BJ (cell line): Measurements from ENCODE around the gene C5orf52. TPM values are rescaled to one million over a fixed set of nuclear protein-coding genes. Genes with fewer than 3 reads are reported as not detected.
A peak's percentile ranks its signal among the peaks of the same experiment; 100 is the strongest.
"Not testable (repeated sequence)": the region's sequence is repeated elsewhere in the genome, so short reads cannot be mapped to it uniquely, and the experiment has no call there.

Source experiments
- CTCF ChIA-PET: fragments of 350-600 bp; formaldehyde crosslinking; extraction: SDS; loops from one replicate; lab custom pipeline; 2021; ENCODE audit warnings: antibody characterized with exemption, inconsistent platforms; lab: Yijun Ruan, JAX
- POLR2A ChIA-PET: fragments of 300-600 bp; sonication (Branson Sonifier 250); formaldehyde crosslinking; extraction: SDS; loops from one replicate; lab custom pipeline; 2021; ENCODE audit warnings: antibody characterized with exemption; lab: Charles Lee
- DNase-seq: peaks from one replicate; pipeline ENCODE4 v3.0.0-alpha.2; 2011; ENCODE audit warnings: low read depth
- H3K27me3 ChIP-seq: 2 replicates; pipeline ENCODE4 v1.6.0; 2011; ENCODE audit warnings: low read length; ENCODE audit not compliant: control insufficient read depth, insufficient read depth
- H3K36me3 ChIP-seq: 2 replicates; pipeline ENCODE4 v1.5.1; 2011; ENCODE audit warnings: low read length; ENCODE audit not compliant: control insufficient read depth, insufficient read depth
- H3K4me3 ChIP-seq: 2 replicates; pipeline ENCODE4 v1.5.1; 2011; ENCODE audit warnings: low read depth, mild to moderate bottlenecking, control low read depth, low read length
- CTCF ChIP-seq: IDR thresholded peaks from 2 replicates; pipeline ENCODE4 v1.5.1; 2011; ENCODE audit warnings: low read depth, mild to moderate bottlenecking, control low read depth, inconsistent platforms, low read length, moderate library complexity; ENCODE audit not compliant: insufficient read depth
- polyA plus RNA-seq: library from polyadenylated mRNA; depleted of rRNA; stranded (reverse); fragments of >200 nt; gene quantifications from 2 replicates; pipeline ENCODE4 v1.2.3, GENCODE V29; 2011

The C5orf52 gene
- polyA plus RNA-seq, 1 experiment, result not detected

- no peak for TF ChIP-seq CTCF
- Histone ChIP-seq H3K36me3 (no peaks in the 10 kb centered on the region), H3K4me3 (no peak overlapping the region), H3K27me3 (no peaks in the 10 kb centered on the region)
- ChIA-PET CTCF (interaction anchor here (0.6 kb wide), 1 partner anchor 63 kb away, joined by 3 read pairs; no protein-coding TSS in a partner anchor), POLR2A (no interaction called here)
- no peak for DNase-seq
Observed at GRCh38 chr5:157713830-157714595, 42.7 kb downstream of the C5orf52 start.

- CTCF ChIA-PET, result interaction anchor here (0.6 kb wide), 1 partner anchor 63 kb away, joined by 3 read pairs; no protein-coding TSS in a partner anchor
- POLR2A ChIA-PET, result no interaction called here
Observed at GRCh38 chr5:157714596-157714864, 43.2 kb downstream of the C5orf52 start.

GRCh38 chr5:157718519-157718918 is 47.2 kb downstream of the C5orf52 start:
- no peaks in the 10 kb centered on the region for H3K36me3 ChIP-seq
- no peaks in the 10 kb centered on the region for H3K27me3 ChIP-seq
- POLR2A ChIA-PET, result no interaction called here
- CTCF ChIA-PET, result interaction anchor here (0.7 to 5.0 kb wide), 29 partner anchors 10 to 465 kb away, joined by 3 to 26 read pairs (median 5); partner anchors contain the start of genes C5orf52, LSM11 and THG1L
- DNase-seq, result peak; percentile 47
- TF ChIP-seq CTCF, result peak; percentile 62
- H3K4me3 ChIP-seq, result no peak overlapping the region

More at GRCh38 chr5:157714596-157714864, 43.2 kb downstream of the C5orf52 start:
- TF ChIP-seq CTCF, result no peak
- Histone ChIP-seq H3K4me3 (no peak overlapping the region), H3K36me3 (no peaks in the 10 kb centered on the region), H3K27me3 (no peaks in the 10 kb centered on the region)
- DNase-seq, result no peak

GRCh38 chr5:157719245-157719644 is 47.9 kb downstream of the C5orf52 start:
- ChIA-PET CTCF (interaction anchor here (0.7 to 5.0 kb wide), 29 partner anchors 11 to 466 kb away, joined by 3 to 26 read pairs (median 5); partner anchors contain the start of genes C5orf52, LSM11 and THG1L), POLR2A (no interaction called here)
- no peaks in the 10 kb centered on the region for H3K27me3 ChIP-seq
- TF ChIP-seq CTCF, result no peak
- no peak for DNase-seq
- H3K36me3 ChIP-seq, result no peaks in the 10 kb centered on the region
- H3K4me3 ChIP-seq, result no peak overlapping the region

GRCh38 chr5:157721159-157721558 is 49.8 kb downstream of the C5orf52 start:
- no peaks in the 10 kb centered on the region for H3K36me3 ChIP-seq
- H3K4me3 ChIP-seq, result no peak overlapping the region
- CTCF ChIA-PET, result interaction anchor here (0.7 to 5.0 kb wide), 4 partner anchors 21 to 393 kb away, joined by 3 to 24 read pairs (median 7); partner anchors contain the start of gene LSM11
- POLR2A ChIA-PET, result no interaction called here
- H3K27me3 ChIP-seq, result no peaks in the 10 kb centered on the region
- no peak for DNase-seq
- TF ChIP-seq CTCF, result no peak

GRCh38 chr5:157722895-157723294 is 51.6 kb downstream of the C5orf52 start:
- H3K4me3 ChIP-seq, POLR2A ChIA-PET, DNase-seq, H3K36me3 ChIP-seq, CTCF ChIA-PET, H3K27me3 ChIP-seq: not testable (repeated sequence)

GRCh38 chr5:157726607-157727006 is 55.3 kb downstream of the C5orf52 start:
- H3K27me3 ChIP-seq, H3K4me3 ChIP-seq, DNase-seq, POLR2A ChIA-PET, H3K36me3 ChIP-seq, CTCF ChIA-PET: not testable (repeated sequence)

- CTCF ChIA-PET, result interaction anchor here (0.8 kb wide), 2 partner anchors 385 to 475 kb away, joined by 3 read pairs; no protein-coding TSS in a partner anchor
- POLR2A ChIA-PET, DNase-seq: not testable (repeated sequence)
Observed at GRCh38 chr5:157727858-157728257, 56.5 kb downstream of the C5orf52 start.

More at GRCh38 chr5:157727858-157728257, 56.5 kb downstream of the C5orf52 start:
- not testable (repeated sequence) for H3K4me3 ChIP-seq, H3K27me3 ChIP-seq, H3K36me3 ChIP-seq
